Fibroblast of skin of abdomen (primary cell): ENCODE data around the gene CAMK2A.
"Not testable (repeated sequence)": the region's sequence is repeated elsewhere in the genome, so short reads cannot be mapped to it uniquely, and the experiment has no call there.

Experiments
- DNase-seq: peaks from one replicate; pipeline ENCODE4 v3.0.0-alpha.2; 2013

Gene CAMK2A

DNA sequence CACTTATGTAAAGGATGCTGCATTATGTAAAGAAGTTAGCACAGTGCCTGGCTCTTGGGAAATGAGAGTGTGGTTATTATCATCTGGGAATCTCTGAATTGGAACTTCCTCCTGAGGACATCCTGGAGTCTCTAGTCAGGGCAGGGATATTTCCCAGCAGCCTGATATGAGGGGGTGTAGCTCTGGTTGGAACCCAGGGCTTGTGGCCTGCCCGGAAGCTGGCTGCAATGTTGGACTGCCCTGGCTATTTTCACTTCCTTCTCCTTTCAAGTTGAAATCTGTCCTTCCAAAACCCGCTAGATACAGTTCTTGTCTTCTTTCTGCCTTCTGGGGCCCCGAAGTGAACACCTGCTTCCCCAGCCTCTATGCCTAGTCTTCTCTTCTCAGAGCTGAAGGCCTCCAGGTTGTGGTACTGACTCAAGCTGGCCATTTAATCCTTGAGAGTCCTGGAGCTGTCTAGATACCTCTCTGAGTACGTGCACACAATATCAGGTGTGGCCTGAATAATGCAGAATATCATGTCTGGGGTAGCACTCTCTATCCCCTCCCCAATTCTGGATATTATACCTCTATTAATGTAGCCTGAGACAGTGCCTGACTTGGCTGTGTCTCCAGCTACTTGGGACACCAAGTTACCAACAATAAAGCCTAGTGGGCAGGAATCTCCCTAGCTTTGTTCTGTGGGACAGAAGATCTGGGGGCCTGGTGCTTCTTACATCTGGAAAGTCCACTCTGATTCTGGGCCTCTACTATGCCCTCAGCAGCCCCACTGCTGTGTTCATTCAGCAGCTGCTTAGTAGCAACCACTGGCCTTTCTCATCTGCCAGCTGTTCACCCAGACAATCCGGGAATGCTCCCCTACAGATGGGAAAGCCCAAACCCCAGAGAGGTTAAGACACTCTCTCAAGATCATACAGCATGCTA is 54.7 kb downstream of the CAMK2A start:
- no peak for DNase-seq

DNA sequence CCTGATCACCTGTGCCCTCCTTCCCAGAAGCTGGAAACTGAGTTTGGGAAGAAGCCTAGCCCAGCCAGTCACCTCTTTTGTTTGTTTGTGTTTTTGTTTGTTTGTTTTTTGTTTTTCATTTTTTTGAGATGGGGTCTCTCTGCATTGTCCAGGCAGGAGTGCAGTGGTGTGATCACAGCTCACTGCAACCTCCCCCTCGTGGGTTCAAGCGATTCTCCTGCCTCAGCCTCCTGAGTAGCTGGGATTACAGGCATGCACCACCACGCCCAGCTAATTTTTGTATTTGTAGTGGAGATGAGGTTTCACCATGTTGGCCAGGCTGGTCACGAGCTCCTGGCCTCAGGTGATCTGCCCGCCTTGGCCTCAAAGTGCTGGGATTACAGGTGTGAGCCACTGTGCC is 55.9 kb downstream of the CAMK2A start:
- not testable (repeated sequence) for DNase-seq

DNA sequence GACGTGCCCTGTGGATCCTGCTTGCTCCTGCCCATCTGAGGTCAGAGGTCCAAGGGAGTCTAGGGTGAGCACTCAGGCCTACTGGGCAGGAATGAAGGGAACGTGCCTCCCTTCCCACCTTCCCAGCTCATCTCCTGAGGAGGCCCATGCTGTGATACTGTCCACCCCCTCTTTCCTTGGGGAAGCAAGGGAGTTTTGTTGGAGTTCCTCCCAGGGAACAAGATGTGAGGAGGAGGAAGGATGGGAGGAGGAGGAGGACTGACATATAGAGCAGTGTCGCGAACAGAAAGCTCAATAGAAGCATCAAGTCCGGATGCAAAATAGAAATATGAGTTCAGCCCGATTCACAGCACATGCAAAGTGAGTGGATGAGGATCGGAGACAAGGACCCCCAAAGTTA is 58.7 kb downstream of the CAMK2A start:
- DNase-seq, result no peak

GRCh38 chr5:150229571-150229970 is 60.0 kb downstream of the CAMK2A start:
- no peak for DNase-seq

DNA sequence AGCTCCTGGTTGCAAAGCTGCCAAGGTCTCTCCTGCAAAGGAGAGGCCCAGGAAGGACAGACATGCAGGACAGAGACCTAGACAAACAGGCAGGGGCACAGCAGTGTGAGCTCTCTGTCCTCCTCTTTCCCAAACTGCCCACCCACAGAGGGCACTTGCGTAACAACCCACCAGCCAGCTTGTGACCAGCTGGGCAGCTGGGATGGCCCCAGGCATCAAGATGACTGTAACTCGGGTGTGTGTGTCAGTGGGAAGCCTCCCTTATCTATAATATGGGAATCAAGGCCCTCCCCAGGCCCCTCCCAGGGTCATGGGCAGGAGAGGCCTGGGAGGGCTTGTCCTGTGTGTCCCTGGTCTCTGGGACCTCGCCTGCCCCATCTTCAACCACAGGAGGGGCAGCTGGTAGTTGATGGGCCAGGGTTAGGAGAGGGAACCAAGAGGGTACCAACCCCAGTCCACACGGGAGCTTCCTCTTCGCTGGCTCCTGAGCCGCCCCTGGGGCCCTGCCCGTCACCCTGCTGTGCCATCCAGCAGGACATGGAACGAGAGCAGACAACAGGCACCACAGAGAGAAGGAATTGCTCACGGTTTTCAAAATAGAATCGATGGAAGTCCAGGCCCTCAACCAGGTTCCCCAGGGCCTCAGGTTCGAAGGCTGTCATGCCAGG is 61.8 kb downstream of the CAMK2A start:
- DNase-seq, result no peak

- no peak for DNase-seq
Observed at GRCh38 chr5:150227036-150227435, 62.5 kb downstream of the CAMK2A start.

DNA sequence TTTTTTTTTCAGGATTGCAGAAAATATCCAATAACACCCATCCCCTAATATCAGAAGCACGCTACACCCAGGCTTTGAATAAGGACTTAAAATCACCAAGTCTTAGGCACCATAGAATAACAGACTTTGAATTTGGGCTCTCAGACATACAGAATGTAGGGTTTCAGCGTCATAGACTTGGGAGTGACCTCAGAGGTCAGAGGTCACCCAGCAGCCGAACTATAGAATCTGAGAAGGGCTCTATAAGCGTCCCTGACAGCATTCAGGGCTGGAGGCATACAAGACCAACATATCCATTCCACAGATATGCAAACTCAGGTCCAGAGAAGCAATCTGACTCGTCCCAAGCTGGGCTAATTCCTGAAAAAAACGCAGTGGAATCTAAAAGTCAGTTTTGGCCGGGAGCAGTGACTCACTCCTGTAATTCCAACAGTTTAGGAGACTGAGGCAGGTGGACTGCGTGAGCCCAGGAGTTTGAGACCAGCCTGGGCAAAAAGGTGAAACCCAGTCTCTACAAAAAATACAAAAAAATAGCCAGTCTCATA is 65.0 kb downstream of the CAMK2A start:
- DNase-seq, result peak; percentile 28

GRCh38 chr5:150223474-150223873 is 66.1 kb downstream of the CAMK2A start:
- DNase-seq, result no peak

- no peak for DNase-seq
Observed at GRCh38 chr5:150222906-150223305, 66.7 kb downstream of the CAMK2A start.

DNA sequence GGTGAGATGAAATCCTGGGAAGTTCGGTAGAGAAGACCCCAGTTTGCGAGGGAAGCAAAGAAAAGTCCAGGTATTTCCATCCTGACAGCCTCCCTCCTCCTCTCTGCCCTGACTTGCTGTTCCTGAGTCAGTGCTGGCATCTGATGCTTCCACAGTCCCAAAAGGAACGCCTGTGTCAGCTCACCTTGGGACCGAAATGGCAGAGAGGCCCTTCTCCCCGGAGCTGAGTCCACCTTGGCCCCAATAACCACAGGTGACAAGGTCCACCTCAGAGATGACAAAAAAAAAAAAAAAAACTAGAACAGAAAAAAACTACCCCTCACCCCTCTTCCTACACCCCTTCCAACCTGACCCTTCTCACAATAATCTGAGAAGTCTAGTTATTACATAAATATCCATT is 68.1 kb downstream of the CAMK2A start:
- no peak for DNase-seq

GRCh38 chr5:150219861-150220260 is 69.7 kb downstream of the CAMK2A start:
- no peak for DNase-seq

GRCh38 chr5:150219142-150219541 is 70.4 kb downstream of the CAMK2A start:
- DNase-seq, result no peak

- DNase-seq, result no peak
Observed at GRCh38 chr5:150218693-150219035, 70.9 kb downstream of the CAMK2A start.

DNA sequence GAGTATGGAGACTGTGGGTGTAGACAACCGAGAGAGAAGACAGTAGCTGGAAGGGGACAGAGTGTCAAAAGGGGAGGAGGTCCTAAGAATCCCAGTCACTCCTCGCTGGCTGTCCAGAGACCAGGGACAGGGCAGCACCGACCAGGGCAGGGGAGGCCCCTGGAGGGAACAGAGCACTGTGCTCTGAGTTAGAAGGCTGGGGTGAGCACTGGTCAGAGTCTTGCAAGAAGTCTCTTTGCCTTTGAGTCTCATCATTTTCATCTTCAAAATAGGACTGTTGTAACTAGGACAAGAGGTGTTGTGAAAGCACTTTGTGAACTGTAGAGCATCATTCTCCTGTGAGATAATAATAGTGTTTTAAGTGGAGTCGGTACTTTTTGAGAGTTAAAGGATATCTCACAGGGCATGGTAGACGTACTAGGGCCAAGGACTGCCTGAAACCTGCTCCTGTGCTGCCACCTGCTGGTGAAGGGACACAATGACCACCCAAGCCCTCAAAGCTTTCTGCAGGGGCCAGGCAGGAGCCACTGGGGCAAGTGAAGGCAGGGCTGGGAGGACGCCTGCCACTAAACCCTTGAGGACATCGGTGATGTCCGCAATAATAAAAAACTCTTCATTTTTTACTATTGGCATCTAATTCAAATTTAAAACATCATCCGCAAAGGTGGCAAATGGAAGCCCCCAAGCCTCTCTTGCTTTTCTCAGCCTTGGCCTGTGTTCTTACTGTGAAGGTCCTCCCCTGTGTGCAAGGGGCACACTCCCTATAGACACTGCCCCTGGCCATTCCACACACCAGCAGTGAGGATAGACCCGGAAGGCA is 71.5 kb downstream of the CAMK2A start:
- peak; percentile 80 for DNase-seq

DNA sequence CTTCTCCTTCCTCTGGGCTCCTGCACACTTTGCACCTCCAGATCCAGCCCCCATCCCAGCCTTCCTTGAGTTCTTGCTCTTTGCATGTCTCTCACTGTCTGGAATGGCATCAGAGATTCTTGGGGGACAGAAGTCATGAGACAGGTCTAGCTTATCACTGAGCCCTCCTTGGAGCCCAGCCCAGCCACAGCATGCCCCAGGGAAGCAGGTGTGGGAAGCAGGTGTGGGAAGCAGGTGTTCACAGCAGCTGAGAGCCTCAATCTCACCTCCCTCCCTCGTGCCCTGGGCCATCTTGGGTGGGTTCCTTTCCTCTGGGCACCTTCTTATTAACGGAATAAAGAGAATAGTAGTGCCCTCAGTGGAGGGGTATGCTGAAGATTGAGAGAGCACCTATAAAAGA is 72.5 kb downstream of the CAMK2A start:
- no peak for DNase-seq

- no peak for DNase-seq
Observed at GRCh38 chr5:150215979-150216944, 73.3 kb downstream of the CAMK2A start.

DNA sequence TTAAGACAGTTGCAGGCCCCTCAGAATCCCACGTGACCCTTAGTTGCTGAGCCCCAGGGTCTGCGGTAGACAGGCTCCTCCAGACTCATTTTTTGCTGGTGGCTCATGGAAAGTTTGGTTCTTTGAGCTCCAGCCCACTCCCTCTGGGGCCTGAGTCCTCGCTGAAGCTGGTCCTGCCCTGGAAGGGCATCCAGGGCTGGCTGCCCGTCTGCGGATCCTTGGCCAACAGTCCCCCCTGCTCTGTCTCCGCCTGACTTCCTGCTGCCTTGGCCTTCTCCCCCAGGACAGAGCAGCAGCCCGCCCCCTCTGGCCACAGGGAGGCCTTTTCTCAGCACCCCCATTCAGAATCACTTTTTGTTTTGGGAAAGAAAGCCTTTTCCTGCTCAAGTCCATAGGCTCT is 75.3 kb downstream of the CAMK2A start:
- DNase-seq, result peak; percentile 72

DNA sequence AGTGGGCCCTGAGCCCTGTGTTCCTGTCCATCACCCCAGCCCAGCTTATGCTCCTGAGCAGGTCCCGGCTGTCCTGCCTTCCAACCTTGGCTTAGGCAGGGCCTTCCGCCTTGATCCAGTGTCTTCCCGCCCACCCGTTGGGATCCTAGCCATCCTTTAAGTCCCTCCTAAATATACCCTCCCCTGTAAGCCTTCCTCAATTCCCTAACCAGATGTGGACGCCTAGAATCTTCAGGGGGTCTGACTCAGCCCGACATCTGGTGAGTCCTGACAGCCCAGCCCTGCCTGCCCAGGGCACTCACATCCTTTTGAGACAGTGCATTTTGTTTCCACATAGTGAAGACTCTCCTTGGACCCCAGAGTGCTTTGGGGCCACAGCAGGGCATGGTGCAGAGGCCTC is 76.0 kb downstream of the CAMK2A start:
- peak; percentile 78 for DNase-seq

- no peak for DNase-seq
Observed at GRCh38 chr5:150211156-150212030, 78.2 kb downstream of the CAMK2A start.

- DNase-seq, result no peak
Observed at GRCh38 chr5:150210644-150211043, 78.9 kb downstream of the CAMK2A start.
